Measurements from ENCODE around the gene OSBPL3. TPM values are rescaled to one million over a fixed set of nuclear protein-coding genes. Genes with fewer than 3 reads are reported as not detected.

Gene OSBPL3, protein sequence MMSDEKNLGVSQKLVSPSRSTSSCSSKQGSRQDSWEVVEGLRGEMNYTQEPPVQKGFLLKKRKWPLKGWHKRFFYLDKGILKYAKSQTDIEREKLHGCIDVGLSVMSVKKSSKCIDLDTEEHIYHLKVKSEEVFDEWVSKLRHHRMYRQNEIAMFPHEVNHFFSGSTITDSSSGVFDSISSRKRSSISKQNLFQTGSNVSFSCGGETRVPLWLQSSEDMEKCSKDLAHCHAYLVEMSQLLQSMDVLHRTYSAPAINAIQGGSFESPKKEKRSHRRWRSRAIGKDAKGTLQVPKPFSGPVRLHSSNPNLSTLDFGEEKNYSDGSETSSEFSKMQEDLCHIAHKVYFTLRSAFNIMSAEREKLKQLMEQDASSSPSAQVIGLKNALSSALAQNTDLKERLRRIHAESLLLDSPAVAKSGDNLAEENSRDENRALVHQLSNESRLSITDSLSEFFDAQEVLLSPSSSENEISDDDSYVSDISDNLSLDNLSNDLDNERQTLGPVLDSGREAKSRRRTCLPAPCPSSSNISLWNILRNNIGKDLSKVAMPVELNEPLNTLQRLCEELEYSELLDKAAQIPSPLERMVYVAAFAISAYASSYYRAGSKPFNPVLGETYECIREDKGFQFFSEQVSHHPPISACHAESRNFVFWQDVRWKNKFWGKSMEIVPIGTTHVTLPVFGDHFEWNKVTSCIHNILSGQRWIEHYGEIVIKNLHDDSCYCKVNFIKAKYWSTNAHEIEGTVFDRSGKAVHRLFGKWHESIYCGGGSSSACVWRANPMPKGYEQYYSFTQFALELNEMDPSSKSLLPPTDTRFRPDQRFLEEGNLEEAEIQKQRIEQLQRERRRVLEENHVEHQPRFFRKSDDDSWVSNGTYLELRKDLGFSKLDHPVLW
- 4.8 TPM for total RNA-seq

DNA sequence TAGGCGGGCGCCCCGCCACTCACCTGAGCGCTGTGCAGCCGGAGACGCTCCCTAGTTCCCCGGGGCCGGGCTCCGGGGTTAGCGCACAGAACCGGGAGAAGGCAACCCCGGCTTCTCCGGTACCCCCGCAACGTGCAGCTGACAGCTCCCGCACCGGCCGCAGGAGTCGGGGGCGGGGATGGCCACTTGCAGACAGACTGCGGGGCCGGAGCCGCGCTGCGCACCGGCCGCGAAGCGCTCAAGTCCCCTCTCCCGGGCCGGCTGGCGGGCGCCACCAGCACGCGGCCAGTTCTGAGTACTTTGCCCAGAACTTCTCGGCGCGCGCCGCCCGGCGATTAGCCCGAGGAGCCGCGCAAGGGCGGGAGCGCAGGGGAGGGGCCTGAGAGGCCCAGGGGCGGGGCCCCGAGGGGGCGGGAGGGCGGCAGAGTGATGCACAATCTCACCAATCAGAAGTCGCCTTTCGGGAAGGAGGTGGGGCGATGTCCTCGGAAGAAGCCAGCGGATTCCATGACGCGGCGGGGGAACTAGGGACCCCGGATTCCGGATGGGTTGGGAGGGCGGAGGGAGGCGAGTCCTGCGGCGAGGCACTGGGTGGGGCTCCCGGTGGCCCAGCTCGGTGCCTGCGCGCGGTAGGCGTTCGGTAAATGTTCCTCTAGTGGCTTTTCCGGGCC, at the start of gene OSBPL3:
OSBPL3 (minus strand) TSS at position 316 of the 671 bp plus-strand sequence. CDS start 87,706 bp downstream, outside the sequence.

DNA sequence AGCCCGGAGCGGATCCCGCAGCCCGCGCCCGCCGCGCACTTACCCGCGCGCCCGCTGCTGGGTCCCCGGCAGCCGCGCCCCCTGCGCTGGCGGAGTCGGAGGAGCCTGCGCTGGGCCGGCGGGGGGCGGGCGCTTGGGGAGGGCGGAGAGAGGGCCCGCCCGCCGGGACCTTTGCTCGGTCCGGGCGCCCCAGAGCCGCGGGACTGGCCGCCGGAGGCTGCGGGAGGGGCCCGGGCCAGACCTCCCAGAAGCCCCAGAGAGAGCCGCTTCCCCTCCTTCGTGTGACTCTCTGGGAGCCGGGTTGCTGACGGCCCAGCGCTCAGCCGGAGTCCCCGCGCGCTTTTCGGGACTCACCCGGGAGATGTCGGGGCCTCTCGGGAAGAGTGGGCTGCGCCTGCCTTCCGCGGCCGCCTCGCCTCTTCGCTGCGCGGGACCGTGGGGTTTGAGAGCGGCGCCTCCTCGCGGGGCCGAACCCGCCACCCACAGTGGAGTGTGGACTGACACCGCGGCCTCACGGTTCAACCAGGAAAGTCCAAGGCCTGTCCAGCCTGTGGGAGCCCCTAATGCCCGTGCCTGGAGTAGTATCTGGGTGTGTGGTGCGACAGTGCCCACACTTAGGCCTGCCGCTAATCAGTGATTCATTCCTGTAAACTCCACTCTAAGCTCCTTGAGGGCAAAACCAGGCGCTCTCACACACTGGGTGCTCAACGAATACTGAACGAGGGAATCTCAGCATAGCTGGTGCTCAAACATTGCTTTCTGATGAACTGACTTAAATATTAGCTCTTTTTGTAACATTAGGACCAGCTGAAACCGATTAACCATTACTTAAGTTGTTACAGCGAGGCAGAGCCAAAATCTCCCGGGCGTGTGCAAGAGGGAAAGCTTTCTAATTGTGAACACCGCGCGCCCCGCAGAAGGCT, 222.4 kb downstream of the OSBPL3 start, which contains the start of gene GSDME:
GSDME (minus strand) TSS at position 112 of the 923 bp plus-strand sequence. CDS start 7,690 bp downstream, outside the sequence.

Other genes starting within 250 kb of the OSBPL3 start
- gene GSDME, start 222.7 kb downstream of the OSBPL3 start, total RNA-seq, result 39.7 TPM
- gene CYCS, start 145.1 kb upstream of the OSBPL3 start, total RNA-seq, result 140 TPM
- 0.23 TPM for gene NPVF, start 248.3 kb upstream of the OSBPL3 start, total RNA-seq

Data from diencephalon (tissue), 1 donor.